Keratinocyte (primary cell): ENCODE data around the gene C10orf90. TPM values are rescaled to one million over a fixed set of nuclear protein-coding genes. Genes with fewer than 3 reads are reported as not detected.

Experiments
- DNase-seq: peaks from one replicate; pipeline ENCODE4 v3.0.0-alpha.2; 2011; ENCODE audit warnings: low read depth, missing footprints, low spot score
- FAIRE-seq: peaks from 2 replicates; lab custom pipeline; 2011; peaks lifted over from hg19 to GRCh38; lab: Jason Lieb, UNC
- H2AFZ ChIP-seq: 2 replicates; pipeline ENCODE4 v1.6.0; 2012; ENCODE audit warnings: low read length, control low read depth, inconsistent platforms; ENCODE audit not compliant: control insufficient read depth
- H3K27ac ChIP-seq: 2 replicates; pipeline ENCODE4 v1.5.1; 2011; ENCODE audit warnings: low read length; ENCODE audit not compliant: control insufficient read depth, insufficient read depth
- H3K27me3 ChIP-seq: 3 replicates; pipeline ENCODE4 v1.6.0; 2011; ENCODE audit warnings: low read length; ENCODE audit not compliant: control insufficient read depth, insufficient read depth; ENCODE audit errors: extremely low read depth
- H3K36me3 ChIP-seq, 2 experiments: 2 replicates in 1 of 2; 3 replicates in 1 of 2; pipeline ENCODE4 v1.5.1; 2011; ENCODE audit warnings: low read length in 2 of 2, mild to moderate bottlenecking in 1 of 2; ENCODE audit not compliant: control insufficient read depth in 2 of 2, insufficient read depth in 2 of 2; ENCODE audit errors: extremely low read depth in 1 of 2
- H3K4me1 ChIP-seq: 3 replicates; pipeline ENCODE4 v1.5.1; 2011; ENCODE audit warnings: low read length; ENCODE audit not compliant: control insufficient read depth, insufficient read depth; ENCODE audit errors: extremely low read depth
- H3K4me2 ChIP-seq: 3 replicates; pipeline ENCODE4 v1.6.0; 2011; ENCODE audit warnings: low read depth, low read length; ENCODE audit not compliant: control insufficient read depth, insufficient read depth; ENCODE audit errors: extremely low read depth
- H3K4me3 ChIP-seq, 3 experiments: fragments of 200-600 bp in 1 of 3; sonication (generic) in 1 of 3; 2 replicates in 2 of 3; 3 replicates in 1 of 3; pipeline ENCODE4 v1.5.1; 2011 to 2016; ENCODE audit warnings: low read length in 3 of 3, mild to moderate bottlenecking in 3 of 3, control low read depth in 2 of 3, inconsistent platforms in 1 of 3, low read depth in 1 of 3, mixed read lengths in 1 of 3, mixed run types in 1 of 3, moderate library complexity in 1 of 3; ENCODE audit not compliant: control insufficient read depth in 2 of 3, insufficient read depth in 2 of 3; ENCODE audit errors: extremely low read depth in 1 of 3
- H3K79me2 ChIP-seq: 2 replicates; pipeline ENCODE4 v1.6.0; 2012; ENCODE audit warnings: low read length; ENCODE audit not compliant: control insufficient read depth, insufficient read depth
- H3K9ac ChIP-seq: 3 replicates; pipeline ENCODE4 v1.6.0; 2011; ENCODE audit warnings: low read length; ENCODE audit not compliant: control insufficient read depth, insufficient read depth; ENCODE audit errors: extremely low read depth
- H3K9me1 ChIP-seq: 3 replicates; pipeline ENCODE4 v1.6.0; 2011; ENCODE audit warnings: low read length; ENCODE audit not compliant: control insufficient read depth, insufficient read depth; ENCODE audit errors: extremely low read depth
- H3K9me3 ChIP-seq: 2 replicates; pipeline ENCODE4 v1.5.1; 2012; ENCODE audit warnings: low read depth, low read length; ENCODE audit not compliant: control insufficient read depth
- H4K20me1 ChIP-seq: 3 replicates; pipeline ENCODE4 v1.6.0; 2011; ENCODE audit warnings: low read length; ENCODE audit not compliant: control insufficient read depth, insufficient read depth; ENCODE audit errors: extremely low read depth
- EZH2 ChIP-seq: IDR thresholded peaks from one replicate; pipeline ENCODE4 v1.6.1; 2012; ENCODE audit warnings: inconsistent platforms, mild to moderate bottlenecking, low read length, moderate library complexity
- dilution Hi-C: fragments of 300-500 bp; cut with MboI; formaldehyde crosslinking; loops from one replicate; pipeline ENCODE4 v1.7.0; 2020; ENCODE audit warnings: low sequenced_read_pairs; ENCODE audit not compliant: extremely low pct_ligation_motif_present
- polyA plus RNA-seq, 5 experiments: library from polyadenylated mRNA; depleted of rRNA in 3 of 5; stranded (reverse) in 3 of 5; stranded (forward) in 1 of 5; unstranded in 1 of 5; fragments of >200 nt; gene quantifications; 1 replicate in 1 of 5; 2 replicates in 3 of 5; 3 replicates in 1 of 5; pipeline versions ENCODE4 v1.2.1 to v1.2.3, GENCODE V29; 2011 to 2012; ENCODE audit warnings: missing spikeins in 2 of 5, low read depth in 1 of 5, low replicate concordance in 1 of 5
- TF ChIP-seq, protein P1 (sequence below), 3 experiments: IDR thresholded peaks in 1 of 3; conservative IDR thresholded peaks in 1 of 3; optimal IDR thresholded peaks in 1 of 3; 2 replicates in 2 of 3; 3 replicates in 1 of 3; pipeline versions ENCODE3 to v1.5.1; 2011; ENCODE audit warnings: low read length in 3 of 3, mild to moderate bottlenecking in 3 of 3, moderate library complexity in 2 of 3, control low read depth in 1 of 3, inconsistent platforms in 1 of 3; ENCODE audit not compliant: insufficient read depth in 2 of 3; ENCODE audit errors: extremely low read depth in 1 of 3

The C10orf90 gene
- polyA plus RNA-seq, 1 donor (not counting 4 experiments of a cell fraction or from before 2014, with no cell fraction given), result not detected

DNA sequence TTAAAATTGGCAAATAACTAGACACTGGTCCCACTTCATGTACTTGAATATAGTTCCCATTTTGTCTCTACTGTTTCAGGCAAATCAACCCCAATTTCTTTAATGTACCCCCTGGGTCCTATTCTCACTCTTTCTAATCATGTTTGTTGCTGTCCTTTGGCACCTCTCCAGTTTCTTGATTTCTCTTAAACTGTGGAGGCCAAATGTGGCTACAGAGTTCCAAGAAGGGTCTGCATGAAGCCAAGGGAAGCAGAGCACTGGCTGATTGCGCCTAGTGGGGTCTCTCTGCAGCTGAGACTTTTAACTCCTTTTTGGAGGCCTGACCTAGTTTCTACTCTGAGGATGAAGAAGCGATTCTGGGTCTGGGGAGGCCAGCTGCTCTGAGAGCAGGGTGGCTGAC, 275.5 kb downstream of the C10orf90 start:
- Histone ChIP-seq H3K9ac (no peak overlapping the region), H4K20me1 (no peaks in the 10 kb centered on the region), H3K4me2 (no peak overlapping the region), H3K4me3 (no peak overlapping the region), H3K4me1 (peaks cover 8% of the 10 kb centered on the region), H3K27ac (no peak overlapping the region), H3K27me3 (no peaks in the 10 kb centered on the region), H2AFZ (no peak overlapping the region), H3K9me1 (no peaks in the 10 kb centered on the region), H3K9me3 (no peaks in the 10 kb centered on the region), H3K79me2 (no peaks in the 10 kb centered on the region), H3K36me3 (no peaks in the 10 kb centered on the region)
- TF ChIP-seq, protein P1, sequence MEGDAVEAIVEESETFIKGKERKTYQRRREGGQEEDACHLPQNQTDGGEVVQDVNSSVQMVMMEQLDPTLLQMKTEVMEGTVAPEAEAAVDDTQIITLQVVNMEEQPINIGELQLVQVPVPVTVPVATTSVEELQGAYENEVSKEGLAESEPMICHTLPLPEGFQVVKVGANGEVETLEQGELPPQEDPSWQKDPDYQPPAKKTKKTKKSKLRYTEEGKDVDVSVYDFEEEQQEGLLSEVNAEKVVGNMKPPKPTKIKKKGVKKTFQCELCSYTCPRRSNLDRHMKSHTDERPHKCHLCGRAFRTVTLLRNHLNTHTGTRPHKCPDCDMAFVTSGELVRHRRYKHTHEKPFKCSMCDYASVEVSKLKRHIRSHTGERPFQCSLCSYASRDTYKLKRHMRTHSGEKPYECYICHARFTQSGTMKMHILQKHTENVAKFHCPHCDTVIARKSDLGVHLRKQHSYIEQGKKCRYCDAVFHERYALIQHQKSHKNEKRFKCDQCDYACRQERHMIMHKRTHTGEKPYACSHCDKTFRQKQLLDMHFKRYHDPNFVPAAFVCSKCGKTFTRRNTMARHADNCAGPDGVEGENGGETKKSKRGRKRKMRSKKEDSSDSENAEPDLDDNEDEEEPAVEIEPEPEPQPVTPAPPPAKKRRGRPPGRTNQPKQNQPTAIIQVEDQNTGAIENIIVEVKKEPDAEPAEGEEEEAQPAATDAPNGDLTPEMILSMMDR (optimal IDR thresholded peaks at IDR 0.05 in 1 of 3, IDR thresholded peaks at IDR 0.05 in 1 of 3, conservative IDR thresholded peaks at IDR 0.05 in 1 of 3; ENCODE audit: extremely low read depth in 1 of 3, insufficient read depth in 2 of 3, low read length in 3 of 3), result no peak
- no peak for TF ChIP-seq EZH2
- DNase-seq (no peak), FAIRE-seq (no peak)
- dilution Hi-C loops, result no loop called here

DNA sequence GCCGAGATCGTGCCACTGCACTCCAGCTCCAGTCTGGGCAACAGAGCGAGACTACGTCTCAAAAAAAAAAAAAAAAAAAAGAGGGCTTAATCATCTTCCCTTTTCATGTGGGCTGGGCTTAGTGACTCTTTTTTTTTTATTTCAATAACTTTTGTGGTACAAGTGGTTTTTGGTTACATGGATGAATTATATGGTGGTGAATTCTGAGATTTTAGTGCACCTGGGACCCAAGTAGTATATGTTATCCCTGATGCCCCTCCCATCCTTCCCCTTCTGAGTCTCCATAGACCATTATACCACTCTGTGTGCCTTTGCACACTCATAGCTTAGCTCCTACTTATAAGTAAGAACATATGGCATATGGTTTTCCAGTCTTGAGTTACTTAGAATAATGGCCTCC, 277.4 kb downstream of the C10orf90 start:
- FAIRE-seq (no peak), DNase-seq (no peak)
- no peak overlapping the region for H3K4me2 ChIP-seq
- peaks cover 5% of the 10 kb centered on the region for H3K4me1 ChIP-seq
- H3K9me3 ChIP-seq, result no peaks in the 10 kb centered on the region
- dilution Hi-C loops, result no loop called here
- no peaks in the 10 kb centered on the region for H4K20me1 ChIP-seq
- no peaks in the 10 kb centered on the region for H3K79me2 ChIP-seq
- TF ChIP-seq EZH2, result no peak
- TF ChIP-seq, protein P1 (optimal IDR thresholded peaks at IDR 0.05 in 1 of 3, IDR thresholded peaks at IDR 0.05 in 1 of 3, conservative IDR thresholded peaks at IDR 0.05 in 1 of 3; ENCODE audit: extremely low read depth in 1 of 3, insufficient read depth in 2 of 3, low read length in 3 of 3), result no peak
- no peak overlapping the region for H3K9ac ChIP-seq
- no peaks in the 10 kb centered on the region for H3K36me3 ChIP-seq
- peaks cover 12% of the 10 kb centered on the region for H3K27me3 ChIP-seq
- no peak overlapping the region for H3K4me3 ChIP-seq
- H3K27ac ChIP-seq, result no peak overlapping the region
- no peaks in the 10 kb centered on the region for H3K9me1 ChIP-seq
- no peak overlapping the region for H2AFZ ChIP-seq
